GM18508 (cell line): Measurements from ENCODE around the gene SMURF2.
A peak's percentile ranks its signal among the peaks of the same experiment; 100 is the strongest.

Experiments used
- ATAC-seq: cut with Tn5 transposase; IDR thresholded peaks from one replicate; pipeline ENCODE4 v1.9.1; 2021; ENCODE audit warnings: moderate number of reproducible peaks; ENCODE audit not compliant: insufficient read depth, unreplicated experiment

Gene SMURF2

GRCh38 chr17:64551461-64551860, 110.6 kb downstream of the SMURF2 start:
- ATAC-seq, result no peak

GRCh38 chr17:64547319-64547718, 114.8 kb downstream of the SMURF2 start:
- ATAC-seq, result no peak

GRCh38 chr17:64546716-64547115, 115.4 kb downstream of the SMURF2 start:
- no peak for ATAC-seq

- no peak for ATAC-seq
Observed at GRCh38 chr17:64544742-64545141, 117.4 kb downstream of the SMURF2 start.

GRCh38 chr17:64540118-64540776, 121.9 kb downstream of the SMURF2 start:
- no peak for ATAC-seq

- no peak for ATAC-seq
Observed at GRCh38 chr17:64538508-64539130, 123.5 kb downstream of the SMURF2 start.

GRCh38 chr17:64537488-64537887, 124.6 kb downstream of the SMURF2 start:
- no peak for ATAC-seq

- ATAC-seq, result no peak
Observed at GRCh38 chr17:64536913-64537312, 125.2 kb downstream of the SMURF2 start.

- no peak for ATAC-seq
Observed at GRCh38 chr17:64535357-64535756, 126.8 kb downstream of the SMURF2 start.

- no peak for ATAC-seq
Observed at GRCh38 chr17:64534187-64534586, 127.9 kb downstream of the SMURF2 start.

GRCh38 chr17:64533784-64534183, 128.3 kb downstream of the SMURF2 start:
- no peak for ATAC-seq

GRCh38 chr17:64532409-64532808, 129.7 kb downstream of the SMURF2 start:
- ATAC-seq, result no peak

- no peak for ATAC-seq
Observed at GRCh38 chr17:64531955-64532371, 130.1 kb downstream of the SMURF2 start.

GRCh38 chr17:64529221-64529620, 132.9 kb downstream of the SMURF2 start:
- no peak for ATAC-seq

GRCh38 chr17:64527914-64528313, 134.2 kb downstream of the SMURF2 start:
- no peak for ATAC-seq

GRCh38 chr17:64520359-64520758, 141.7 kb downstream of the SMURF2 start:
- no peak for ATAC-seq

- no peak for ATAC-seq
Observed at GRCh38 chr17:64519601-64520000, 142.5 kb downstream of the SMURF2 start.

- no peak for ATAC-seq
Observed at GRCh38 chr17:64515829-64516228, 146.3 kb downstream of the SMURF2 start.

GRCh38 chr17:64515419-64515818, 146.7 kb downstream of the SMURF2 start:
- no peak for ATAC-seq

- no peak for ATAC-seq
Observed at GRCh38 chr17:64509179-64509578, 152.9 kb downstream of the SMURF2 start.

GRCh38 chr17:64508683-64509082, 153.4 kb downstream of the SMURF2 start:
- ATAC-seq, result no peak

- ATAC-seq, result peak; percentile 9
Observed at GRCh38 chr17:64507413-64507782, 154.7 kb downstream of the SMURF2 start.
